Measurements from ENCODE around the gene USP38. TPM values are rescaled to one million over a fixed set of nuclear protein-coding genes. Genes with fewer than 3 reads are reported as not detected.

Gene USP38
- total RNA-seq, 1 donor from 2014 or later: 21.2 TPM

GRCh38 chr4:143247866-143248265, 63.1 kb downstream of the USP38 start:
- H3K27ac ChIP-seq (ENCODE audit: low read depth, low read length): no peak overlapping the region
- no peaks in the 10 kb centered on the region for H3K27me3 Mint-ChIP-seq (ENCODE audit: low read depth, unreplicated experiment)
- no peak overlapping the region for H3K27ac Mint-ChIP-seq (ENCODE audit: unreplicated experiment)
- H3K9me3 ChIP-seq (ENCODE audit: insufficient read depth, low read depth, low read length): no peaks in the 10 kb centered on the region
- H2AFZ ChIP-seq (ENCODE audit: low read depth, low read length): no peak overlapping the region
- no peak overlapping the region for H3K4me3 ChIP-seq (ENCODE audit: insufficient read depth, low read depth, low read length)
- H3K4me2 ChIP-seq (ENCODE audit: low read length): no peak overlapping the region
- no peaks in the 10 kb centered on the region for H3K4me1 ChIP-seq (ENCODE audit: insufficient read depth, low read length)
- FAIRE-seq: no peak
- H3K9me3 Mint-ChIP-seq (ENCODE audit: unreplicated experiment): no peaks in the 10 kb centered on the region
- no peak for DNase-seq (ENCODE audit: low read depth)
- TF ChIP-seq, protein P1, sequence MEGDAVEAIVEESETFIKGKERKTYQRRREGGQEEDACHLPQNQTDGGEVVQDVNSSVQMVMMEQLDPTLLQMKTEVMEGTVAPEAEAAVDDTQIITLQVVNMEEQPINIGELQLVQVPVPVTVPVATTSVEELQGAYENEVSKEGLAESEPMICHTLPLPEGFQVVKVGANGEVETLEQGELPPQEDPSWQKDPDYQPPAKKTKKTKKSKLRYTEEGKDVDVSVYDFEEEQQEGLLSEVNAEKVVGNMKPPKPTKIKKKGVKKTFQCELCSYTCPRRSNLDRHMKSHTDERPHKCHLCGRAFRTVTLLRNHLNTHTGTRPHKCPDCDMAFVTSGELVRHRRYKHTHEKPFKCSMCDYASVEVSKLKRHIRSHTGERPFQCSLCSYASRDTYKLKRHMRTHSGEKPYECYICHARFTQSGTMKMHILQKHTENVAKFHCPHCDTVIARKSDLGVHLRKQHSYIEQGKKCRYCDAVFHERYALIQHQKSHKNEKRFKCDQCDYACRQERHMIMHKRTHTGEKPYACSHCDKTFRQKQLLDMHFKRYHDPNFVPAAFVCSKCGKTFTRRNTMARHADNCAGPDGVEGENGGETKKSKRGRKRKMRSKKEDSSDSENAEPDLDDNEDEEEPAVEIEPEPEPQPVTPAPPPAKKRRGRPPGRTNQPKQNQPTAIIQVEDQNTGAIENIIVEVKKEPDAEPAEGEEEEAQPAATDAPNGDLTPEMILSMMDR (IDR thresholded peaks at IDR 0.05; ENCODE audit: insufficient read depth, low read depth, low read length): no peak
- no peak for TF ChIP-seq EZH2 (IDR thresholded peaks at IDR 0.05; ENCODE audit: insufficient read depth, low read length)
- H3K36me3 ChIP-seq (ENCODE audit: insufficient read depth, low read length): no peaks in the 10 kb centered on the region
- peaks cover 10% of the 10 kb centered on the region for H3K4me1 Mint-ChIP-seq (ENCODE audit: low read depth, unreplicated experiment)
- no peaks in the 10 kb centered on the region for H3K36me3 Mint-ChIP-seq (ENCODE audit: low read depth, unreplicated experiment)
- H4K20me1 ChIP-seq (ENCODE audit: insufficient read depth, low read length): no peaks in the 10 kb centered on the region
- H3K9ac ChIP-seq (ENCODE audit: low read length): no peak overlapping the region
- H3K27me3 ChIP-seq (ENCODE audit: insufficient read depth, low read length): no peaks in the 10 kb centered on the region
- no peaks in the 10 kb centered on the region for H3K79me2 ChIP-seq (ENCODE audit: insufficient read depth, low read length)
- H3K4me3 Mint-ChIP-seq (ENCODE audit: unreplicated experiment): no peak overlapping the region

GRCh38 chr4:143248827-143249226, 64.1 kb downstream of the USP38 start:
- H3K36me3 ChIP-seq (ENCODE audit: insufficient read depth, low read length): no peaks in the 10 kb centered on the region
- H3K9me3 ChIP-seq (ENCODE audit: insufficient read depth, low read depth, low read length): no peaks in the 10 kb centered on the region
- DNase-seq (ENCODE audit: low read depth) (no peak), FAIRE-seq (no peak)
- H4K20me1 ChIP-seq (ENCODE audit: insufficient read depth, low read length): no peaks in the 10 kb centered on the region
- Mint-ChIP-seq H3K9me3 (ENCODE audit: unreplicated experiment) (no peaks in the 10 kb centered on the region), H3K27me3 (ENCODE audit: low read depth, unreplicated experiment) (no peaks in the 10 kb centered on the region), H3K27ac (ENCODE audit: unreplicated experiment) (no peak overlapping the region), H3K4me1 (ENCODE audit: low read depth, unreplicated experiment) (peaks cover 14% of the 10 kb centered on the region), H3K4me3 (ENCODE audit: unreplicated experiment) (no peak overlapping the region), H3K36me3 (ENCODE audit: low read depth, unreplicated experiment) (no peaks in the 10 kb centered on the region)
- no peak overlapping the region for H3K27ac ChIP-seq (ENCODE audit: low read depth, low read length)
- no peak overlapping the region for H2AFZ ChIP-seq (ENCODE audit: low read depth, low read length)
- no peaks in the 10 kb centered on the region for H3K4me1 ChIP-seq (ENCODE audit: insufficient read depth, low read length)
- TF ChIP-seq, protein P1 (IDR thresholded peaks at IDR 0.05; ENCODE audit: insufficient read depth, low read depth, low read length): no peak
- TF ChIP-seq EZH2 (IDR thresholded peaks at IDR 0.05; ENCODE audit: insufficient read depth, low read length): no peak
- H3K4me2 ChIP-seq (ENCODE audit: low read length): no peak overlapping the region
- no peak overlapping the region for H3K4me3 ChIP-seq (ENCODE audit: insufficient read depth, low read depth, low read length)
- no peak overlapping the region for H3K9ac ChIP-seq (ENCODE audit: low read length)
- H3K27me3 ChIP-seq (ENCODE audit: insufficient read depth, low read length): no peaks in the 10 kb centered on the region
- H3K79me2 ChIP-seq (ENCODE audit: insufficient read depth, low read length): no peaks in the 10 kb centered on the region

GRCh38 chr4:143250617-143251016, 65.9 kb downstream of the USP38 start:
- H3K27me3 ChIP-seq (ENCODE audit: insufficient read depth, low read length): no peaks in the 10 kb centered on the region
- DNase-seq (ENCODE audit: low read depth) (no peak), FAIRE-seq (no peak)
- peaks cover 14% of the 10 kb centered on the region for H3K4me1 Mint-ChIP-seq (ENCODE audit: low read depth, unreplicated experiment)
- H3K9ac ChIP-seq (ENCODE audit: low read length): no peak overlapping the region
- H3K79me2 ChIP-seq (ENCODE audit: insufficient read depth, low read length): no peaks in the 10 kb centered on the region
- no peak overlapping the region for H3K4me3 ChIP-seq (ENCODE audit: insufficient read depth, low read depth, low read length)
- no peak overlapping the region for H3K4me3 Mint-ChIP-seq (ENCODE audit: unreplicated experiment)
- no peaks in the 10 kb centered on the region for H3K36me3 ChIP-seq (ENCODE audit: insufficient read depth, low read length)
- no peak overlapping the region for H2AFZ ChIP-seq (ENCODE audit: low read depth, low read length)
- TF ChIP-seq, protein P1 (IDR thresholded peaks at IDR 0.05; ENCODE audit: insufficient read depth, low read depth, low read length): no peak
- TF ChIP-seq EZH2 (IDR thresholded peaks at IDR 0.05; ENCODE audit: insufficient read depth, low read length): no peak
- H3K9me3 Mint-ChIP-seq (ENCODE audit: unreplicated experiment): no peaks in the 10 kb centered on the region
- H3K27ac Mint-ChIP-seq (ENCODE audit: unreplicated experiment): no peak overlapping the region
- no peak overlapping the region for H3K4me2 ChIP-seq (ENCODE audit: low read length)
- no peaks in the 10 kb centered on the region for H3K36me3 Mint-ChIP-seq (ENCODE audit: low read depth, unreplicated experiment)
- H3K27me3 Mint-ChIP-seq (ENCODE audit: low read depth, unreplicated experiment): no peaks in the 10 kb centered on the region
- no peaks in the 10 kb centered on the region for H3K9me3 ChIP-seq (ENCODE audit: insufficient read depth, low read depth, low read length)
- no peak overlapping the region for H3K27ac ChIP-seq (ENCODE audit: low read depth, low read length)
- H3K4me1 ChIP-seq (ENCODE audit: insufficient read depth, low read length): no peaks in the 10 kb centered on the region
- H4K20me1 ChIP-seq (ENCODE audit: insufficient read depth, low read length): no peaks in the 10 kb centered on the region
